ENCODE data around the gene ATP2C1.

ATP2C1 gene

GRCh38 chr3:130974201-130974600 lies 80.3 kb downstream of the ATP2C1 start:
- Histone ChIP-seq H3K27me3 (ENCODE audit: insufficient read depth, poor library complexity, severe bottlenecking) (no peaks in the 10 kb centered on the region), H3K27ac (replicated peaks) (no peak overlapping the region), H3K4me3 (replicated peaks; ENCODE audit: insufficient read depth, low read length) (no peak overlapping the region)
- TF ChIP-seq GABPA (IDR thresholded peaks at IDR 0.05; ENCODE audit: low read depth) (no peak), POLR2AphosphoS5 (IDR thresholded peaks at IDR 0.05; ENCODE audit: low read depth) (no peak), REST (IDR thresholded peaks at IDR 0.05; ENCODE audit: insufficient replicate concordance, low read depth) (no peak), CTCF (IDR thresholded peaks at IDR 0.05; ENCODE audit: insufficient read depth, low read length) (no peak), SPI1 (IDR thresholded peaks at IDR 0.05; ENCODE audit: borderline replicate concordance, low read depth) (no peak)
- no peak for DNase-seq (ENCODE audit: low read depth in 1 of 2, low spot score in 1 of 2)

- H3K4me3 ChIP-seq (replicated peaks; ENCODE audit: insufficient read depth, low read length): no peak overlapping the region
- no peak for TF ChIP-seq REST (IDR thresholded peaks at IDR 0.05; ENCODE audit: insufficient replicate concordance, low read depth)
- no peak for TF ChIP-seq CTCF (IDR thresholded peaks at IDR 0.05; ENCODE audit: insufficient read depth, low read length)
- no peaks in the 10 kb centered on the region for H3K27me3 ChIP-seq (ENCODE audit: insufficient read depth, poor library complexity, severe bottlenecking)
- H3K27ac ChIP-seq (replicated peaks): no peak overlapping the region
- no peak for DNase-seq (ENCODE audit: low read depth in 1 of 2, low spot score in 1 of 2)
Measured at GRCh38 chr3:130975251-130975650, 81.4 kb downstream of the ATP2C1 start.

- no peak overlapping the region for H3K4me3 ChIP-seq (replicated peaks; ENCODE audit: insufficient read depth, low read length)
- H3K27ac ChIP-seq (replicated peaks): no peak overlapping the region
- H3K27me3 ChIP-seq (ENCODE audit: insufficient read depth, poor library complexity, severe bottlenecking): no peaks in the 10 kb centered on the region
- TF ChIP-seq SPI1 (IDR thresholded peaks at IDR 0.05; ENCODE audit: borderline replicate concordance, low read depth) (no peak), GABPA (IDR thresholded peaks at IDR 0.05; ENCODE audit: low read depth) (no peak), POLR2AphosphoS5 (IDR thresholded peaks at IDR 0.05; ENCODE audit: low read depth) (no peak), CTCF (IDR thresholded peaks at IDR 0.05; ENCODE audit: insufficient read depth, low read length) (no peak), REST (IDR thresholded peaks at IDR 0.05; ENCODE audit: insufficient replicate concordance, low read depth) (no peak)
- no peak for DNase-seq (ENCODE audit: low read depth in 1 of 2, low spot score in 1 of 2)
Measured at GRCh38 chr3:130976706-130977105, 82.8 kb downstream of the ATP2C1 start.
